SIG-M5 (cell line): Measurements from ENCODE around the gene CHST15.

ENCODE experiments used
- DNase-seq: peaks from one replicate; lab custom pipeline; 2025; lab: John Stamatoyannopoulos, UW

CHST15 gene

GRCh38 chr10:123998197-123999141 lies 94.9 kb downstream of the CHST15 start:
- no peak for DNase-seq

- DNase-seq = peak; percentile 26
These were observed 95.8 kb downstream of the CHST15 start for GRCh38 chr10:123997486-123998196.

GRCh38 chr10:123997013-123997412 lies 96.4 kb downstream of the CHST15 start:
- no peak for DNase-seq

GRCh38 chr10:123996302-123996701 lies 97.1 kb downstream of the CHST15 start:
- no peak for DNase-seq

GRCh38 chr10:123995461-123996131 lies 97.8 kb downstream of the CHST15 start:
- no peak for DNase-seq

- no peak for DNase-seq
These were observed 98.3 kb downstream of the CHST15 start for GRCh38 chr10:123995082-123995460.

- DNase-seq = no peak
These were observed 98.8 kb downstream of the CHST15 start for GRCh38 chr10:123994417-123995081.

GRCh38 chr10:123993534-123994416 lies 99.6 kb downstream of the CHST15 start:
- DNase-seq = no peak

GRCh38 chr10:123991611-123992570 lies 101.5 kb downstream of the CHST15 start:
- no peak for DNase-seq

GRCh38 chr10:123990889-123991288 lies 102.5 kb downstream of the CHST15 start:
- DNase-seq = no peak

- no peak for DNase-seq
These were observed 104.7 kb downstream of the CHST15 start for GRCh38 chr10:123988694-123989093.

- DNase-seq = no peak
These were observed 106.7 kb downstream of the CHST15 start for GRCh38 chr10:123986736-123987135.

- no peak for DNase-seq
These were observed 119.0 kb downstream of the CHST15 start for GRCh38 chr10:123974406-123974805.

GRCh38 chr10:123972481-123973401 lies 120.7 kb downstream of the CHST15 start:
- DNase-seq = no peak

GRCh38 chr10:123970927-123971286 lies 122.5 kb downstream of the CHST15 start:
- no peak for DNase-seq

GRCh38 chr10:123970207-123970926 lies 123.0 kb downstream of the CHST15 start:
- DNase-seq = no peak

GRCh38 chr10:123967626-123968243 lies 125.7 kb downstream of the CHST15 start:
- no peak for DNase-seq

GRCh38 chr10:123966896-123967231 lies 126.5 kb downstream of the CHST15 start:
- no peak for DNase-seq
